ENCODE data around the gene ALPP. TPM values are rescaled to one million over a fixed set of nuclear protein-coding genes. Genes with fewer than 3 reads are reported as not detected.

The ALPP gene
- total and polyA plus RNA-seq, 2 of the 13 experiments (the other 11 are each of a cell fraction or from before 2014, with no cell fraction given) = not detected

DNA sequence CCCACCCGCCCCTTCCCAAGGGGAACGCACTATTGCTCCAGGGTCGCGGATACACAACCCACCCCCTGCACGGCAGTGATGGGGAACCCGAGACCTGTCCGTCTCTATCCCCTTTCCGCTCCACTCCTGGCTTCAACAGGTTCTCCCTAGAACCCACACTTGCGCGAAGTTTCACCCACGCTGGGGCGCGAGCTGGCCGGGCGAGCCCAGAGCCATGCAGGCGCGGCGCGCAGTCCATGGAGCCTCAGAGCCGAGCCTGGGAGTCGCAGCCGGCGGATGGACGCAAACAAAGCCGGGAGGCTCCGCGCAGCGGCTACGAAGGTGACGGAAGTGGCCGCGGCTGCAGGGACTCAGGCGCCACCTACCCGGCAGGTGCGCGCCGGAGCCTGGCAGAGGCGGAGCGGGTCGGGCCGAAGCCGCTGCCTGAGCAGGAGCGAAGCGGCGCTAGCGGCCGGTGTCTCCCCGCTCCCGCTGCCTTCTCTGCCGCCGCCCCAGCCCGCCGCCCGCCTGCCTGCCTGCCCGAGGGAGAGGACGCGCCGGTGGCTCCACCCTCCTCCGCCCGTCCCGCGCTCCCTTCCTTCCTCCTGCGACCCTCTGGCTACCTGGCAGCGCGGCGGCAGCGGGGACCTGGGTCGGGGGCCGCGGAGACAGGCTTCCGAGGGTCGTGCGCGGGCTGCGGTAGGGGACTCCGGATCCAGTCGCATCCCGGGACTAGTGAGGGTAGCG is 42.1 kb downstream of the ALPP start (continued):
- no peak for TF ChIP-seq HOMEZ (CRISPR knock-in tag; IDR thresholded peaks at IDR 0.05; ENCODE audit: low read depth)
- TF ChIP-seq, protein P1, sequence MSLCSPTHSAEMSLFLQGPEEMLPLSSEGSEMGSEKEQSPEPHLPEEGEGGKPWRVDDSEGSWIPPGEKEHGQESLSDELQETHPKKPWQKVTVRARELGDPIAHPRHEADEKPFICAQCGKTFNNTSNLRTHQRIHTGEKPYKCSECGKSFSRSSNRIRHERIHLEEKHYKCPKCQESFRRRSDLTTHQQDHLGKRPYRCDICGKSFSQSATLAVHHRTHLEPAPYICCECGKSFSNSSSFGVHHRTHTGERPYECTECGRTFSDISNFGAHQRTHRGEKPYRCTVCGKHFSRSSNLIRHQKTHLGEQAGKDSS (CRISPR knock-in tag; IDR thresholded peaks at IDR 0.05; ENCODE audit: borderline replicate concordance, low read depth) = 0 out of 2 replicates have a peak, but pooled peaks have one; percentile 27
- TF ChIP-seq, protein P2, sequence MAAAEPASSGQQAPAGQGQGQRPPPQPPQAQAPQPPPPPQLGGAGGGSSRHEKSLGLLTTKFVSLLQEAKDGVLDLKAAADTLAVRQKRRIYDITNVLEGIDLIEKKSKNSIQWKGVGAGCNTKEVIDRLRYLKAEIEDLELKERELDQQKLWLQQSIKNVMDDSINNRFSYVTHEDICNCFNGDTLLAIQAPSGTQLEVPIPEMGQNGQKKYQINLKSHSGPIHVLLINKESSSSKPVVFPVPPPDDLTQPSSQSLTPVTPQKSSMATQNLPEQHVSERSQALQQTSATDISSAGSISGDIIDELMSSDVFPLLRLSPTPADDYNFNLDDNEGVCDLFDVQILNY (CRISPR knock-in tag; conservative IDR thresholded peaks at IDR 0.05) = no peak
- peak in 1 of 2 experiments; percentile 30; a peak in 1 of 4 replicates for TF ChIP-seq HMGXB4 (CRISPR knock-in tag; IDR thresholded peaks at IDR 0.05; ENCODE audit: borderline replicate concordance in 1 of 2, low read depth in 1 of 2)
- TF ChIP-seq YEATS2 (CRISPR knock-in tag; IDR thresholded peaks at IDR 0.05; ENCODE audit: borderline replicate concordance) = no peak
- no peak for TF ChIP-seq HOXA5 (CRISPR knock-in tag; IDR thresholded peaks at IDR 0.05)
- no peak for TF ChIP-seq NFKBIZ (CRISPR knock-in tag; IDR thresholded peaks at IDR 0.05)
- 0 out of 2 replicates have a peak, but pooled peaks have one; percentile 49 for TF ChIP-seq GTF3A (CRISPR knock-in tag; conservative IDR thresholded peaks at IDR 0.05)
- no peak for TF ChIP-seq AGO2 (optimal IDR thresholded peaks at IDR 0.05; ENCODE audit: low read depth, low read length)
- no peak for TF ChIP-seq SP4 (CRISPR knock-in tag; IDR thresholded peaks at IDR 0.05)
- TF ChIP-seq ELF3 (CRISPR knock-in tag; IDR thresholded peaks at IDR 0.05) = 0 out of 2 replicates have a peak, but pooled peaks have one; percentile 35
- TF ChIP-seq REXO4 (CRISPR knock-in tag; IDR thresholded peaks at IDR 0.05; ENCODE audit: borderline replicate concordance) = no peak
- TF ChIP-seq TBX2 (CRISPR knock-in tag; IDR thresholded peaks at IDR 0.05; ENCODE audit: borderline replicate concordance) = peak; percentile 68
- TF ChIP-seq, protein P3, sequence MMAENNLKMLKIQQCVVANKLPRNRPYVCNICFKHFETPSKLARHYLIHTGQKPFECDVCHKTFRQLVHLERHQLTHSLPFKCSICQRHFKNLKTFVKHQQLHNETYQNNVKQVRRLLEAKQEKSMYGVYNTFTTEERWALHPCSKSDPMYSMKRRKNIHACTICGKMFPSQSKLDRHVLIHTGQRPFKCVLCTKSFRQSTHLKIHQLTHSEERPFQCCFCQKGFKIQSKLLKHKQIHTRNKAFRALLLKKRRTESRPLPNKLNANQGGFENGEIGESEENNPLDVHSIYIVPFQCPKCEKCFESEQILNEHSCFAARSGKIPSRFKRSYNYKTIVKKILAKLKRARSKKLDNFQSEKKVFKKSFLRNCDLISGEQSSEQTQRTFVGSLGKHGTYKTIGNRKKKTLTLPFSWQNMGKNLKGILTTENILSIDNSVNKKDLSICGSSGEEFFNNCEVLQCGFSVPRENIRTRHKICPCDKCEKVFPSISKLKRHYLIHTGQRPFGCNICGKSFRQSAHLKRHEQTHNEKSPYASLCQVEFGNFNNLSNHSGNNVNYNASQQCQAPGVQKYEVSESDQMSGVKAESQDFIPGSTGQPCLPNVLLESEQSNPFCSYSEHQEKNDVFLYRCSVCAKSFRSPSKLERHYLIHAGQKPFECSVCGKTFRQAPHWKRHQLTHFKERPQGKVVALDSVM (CRISPR knock-in tag; IDR thresholded peaks at IDR 0.05) = no peak
- TF ChIP-seq ATF2 (CRISPR knock-in tag; IDR thresholded peaks at IDR 0.05) = no peak
- TF ChIP-seq DNMT3B (CRISPR knock-in tag; conservative IDR thresholded peaks at IDR 0.05) = no peak
- TF ChIP-seq HDAC2 (CRISPR knock-in tag; IDR thresholded peaks at IDR 0.05) = 0 out of 2 replicates have a peak, but pooled peaks have one; percentile 29
- no peak for TF ChIP-seq PAX8 (CRISPR knock-in tag; IDR thresholded peaks at IDR 0.05; ENCODE audit: borderline replicate concordance)
- TF ChIP-seq ADNP (CRISPR knock-in tag; IDR thresholded peaks at IDR 0.05) = no peak
